ACC112 (cell line): ENCODE measurements around the gene PLAAT3.
A peak's percentile ranks its signal among the peaks of the same experiment; 100 is the strongest.
"Not testable (repeated sequence)": the region's sequence is repeated elsewhere in the genome, so short reads cannot be mapped to it uniquely, and the experiment has no call there.

Experiments
- H2AFZ ChIP-seq: fragments of 200-600 bp; sonication (generic); one replicate; pipeline ENCODE4 v1.6.0; 2017; ENCODE audit warnings: antibody characterized with exemption, low read length; ENCODE audit not compliant: unreplicated experiment
- H3K27ac ChIP-seq: fragments of 200-600 bp; sonication (generic); 2 replicates; pipeline ENCODE4 v1.5.1; 2014; ENCODE audit warnings: low read depth, mild to moderate bottlenecking, antibody characterized with exemption, low read length, moderate library complexity
- H3K27me3 ChIP-seq: fragments of 200-600 bp; sonication (generic); 2 replicates; pipeline ENCODE4 v1.6.1; 2014; ENCODE audit warnings: mild to moderate bottlenecking, antibody characterized with exemption, low read length, moderate library complexity, mixed read lengths; ENCODE audit not compliant: insufficient read depth
- H3K36me3 ChIP-seq: fragments of 200-600 bp; sonication (generic); 2 replicates; pipeline ENCODE4 v1.6.1; 2016; ENCODE audit warnings: mild to moderate bottlenecking, antibody characterized with exemption, low read length, moderate library complexity, mixed read lengths; ENCODE audit not compliant: insufficient read depth
- H3K4me1 ChIP-seq: fragments of 200-600 bp; sonication (generic); one replicate; pipeline ENCODE4 v1.6.1; 2016; ENCODE audit warnings: low read length, mixed read lengths; ENCODE audit not compliant: insufficient read depth, unreplicated experiment, control insufficient read depth
- H3K4me3 ChIP-seq: fragments of 200-600 bp; sonication (generic); 2 replicates; pipeline ENCODE4 v1.5.1; 2014; ENCODE audit warnings: mild to moderate bottlenecking, low read depth, low read length
- H3K79me2 ChIP-seq: fragments of 200-600 bp; sonication (generic); one replicate; pipeline ENCODE4 v1.6.0; 2016; ENCODE audit warnings: low read length; ENCODE audit not compliant: control insufficient read depth, unreplicated experiment, insufficient read depth

PLAAT3 gene

GRCh38 chr11:63614136-63614671, at the start of gene PLAAT3:
Gene PLAAT3 (minus strand): TSS chr11:63614433. CDS start chr11:63614014, 419 bp downstream.
- Histone ChIP-seq H3K4me3 (peak within 1 kb of the TSS; percentile 87), H3K27ac (no peak within 1 kb of the TSS), H3K4me1 (peaks cover 33% of the 10 kb centered on the region), H3K79me2 (peaks cover 14% of the 10 kb centered on the region), H3K36me3 (no peaks in the 10 kb centered on the region), H2AFZ (peak within 1 kb of the TSS; percentile 84), H3K27me3 (no peaks in the 10 kb centered on the region)

GRCh38 chr11:63663809-63664208, 49.6 kb upstream of the PLAAT3 start:
- Histone ChIP-seq H3K36me3 (no peaks in the 10 kb centered on the region; the same call in 1 of the 2 replicates), H3K27ac (peak overlapping the region; percentile 64), H3K27me3 (no peaks in the 10 kb centered on the region), H3K4me1 (peaks cover 50% of the 10 kb centered on the region), H3K4me3 (no peak overlapping the region; the same call in 1 of the 2 replicates), H3K79me2 (peaks cover 94% of the 10 kb centered on the region), H2AFZ (no peak overlapping the region)

- Histone ChIP-seq H3K79me2 (peaks cover 89% of the 10 kb centered on the region), H3K36me3 (peaks cover 7% of the 10 kb centered on the region), H3K27me3 (no peaks in the 10 kb centered on the region), H2AFZ (no peak overlapping the region), H3K4me1 (peaks cover 25% of the 10 kb centered on the region), H3K4me3 (no peak overlapping the region), H3K27ac (no peak overlapping the region)
These were observed 46.7 kb upstream of the PLAAT3 start for GRCh38 chr11:63660972-63661371.

GRCh38 chr11:63652671-63653070, 38.4 kb upstream of the PLAAT3 start:
- no peak overlapping the region for H2AFZ ChIP-seq
- H3K79me2 ChIP-seq = peaks cover 28% of the 10 kb centered on the region
- no peak overlapping the region for H3K4me3 ChIP-seq
- no peak overlapping the region for H3K27ac ChIP-seq
- peaks cover 29% of the 10 kb centered on the region for H3K36me3 ChIP-seq
- no peaks in the 10 kb centered on the region for H3K4me1 ChIP-seq
- no peaks in the 10 kb centered on the region for H3K27me3 ChIP-seq

GRCh38 chr11:63643205-63643604, 29.0 kb upstream of the PLAAT3 start:
- Histone ChIP-seq H3K79me2 (peaks cover 5% of the 10 kb centered on the region), H3K4me3 (no peak overlapping the region), H2AFZ (no peak overlapping the region), H3K27me3 (no peaks in the 10 kb centered on the region), H3K4me1 (no peaks in the 10 kb centered on the region), H3K27ac (no peak overlapping the region), H3K36me3 (peaks cover 40% of the 10 kb centered on the region)

- H3K4me3 ChIP-seq = 0 out of 2 replicates have a peak overlapping the region, but pooled peaks have one; percentile 12
- H3K36me3 ChIP-seq = peaks cover 34% of the 10 kb centered on the region
- peaks cover 9% of the 10 kb centered on the region for H3K79me2 ChIP-seq
- H3K27ac ChIP-seq = peak overlapping the region; percentile 33; the same call in 1 of the 2 replicates
- no peaks in the 10 kb centered on the region for H3K4me1 ChIP-seq
- H2AFZ ChIP-seq = no peak overlapping the region
- no peaks in the 10 kb centered on the region for H3K27me3 ChIP-seq
These were observed 27.5 kb upstream of the PLAAT3 start for GRCh38 chr11:63641727-63642126.

- Histone ChIP-seq H2AFZ (no peak overlapping the region), H3K4me1 (no peaks in the 10 kb centered on the region), H3K36me3 (peaks cover 36% of the 10 kb centered on the region), H3K27me3 (no peaks in the 10 kb centered on the region), H3K79me2 (peaks cover 9% of the 10 kb centered on the region), H3K27ac (no peak overlapping the region), H3K4me3 (no peak overlapping the region)
These were observed 25.1 kb upstream of the PLAAT3 start for GRCh38 chr11:63639199-63639832.

GRCh38 chr11:63638436-63638835, 24.2 kb upstream of the PLAAT3 start:
- not testable (repeated sequence) for H3K27me3 ChIP-seq, H3K27ac ChIP-seq, H3K4me1 ChIP-seq, H2AFZ ChIP-seq, H3K4me3 ChIP-seq, H3K79me2 ChIP-seq
- H3K36me3 ChIP-seq = peaks cover 34% of the 10 kb centered on the region

GRCh38 chr11:63635762-63636465, 21.7 kb upstream of the PLAAT3 start:
- H2AFZ ChIP-seq = no peak overlapping the region
- H3K27ac ChIP-seq = no peak overlapping the region
- no peaks in the 10 kb centered on the region for H3K4me1 ChIP-seq
- H3K79me2 ChIP-seq = peaks cover 3% of the 10 kb centered on the region
- no peaks in the 10 kb centered on the region for H3K27me3 ChIP-seq
- H3K36me3 ChIP-seq = peaks cover 32% of the 10 kb centered on the region
- no peak overlapping the region for H3K4me3 ChIP-seq

GRCh38 chr11:63629426-63629825, 15.2 kb upstream of the PLAAT3 start:
- no peaks in the 10 kb centered on the region for H3K27me3 ChIP-seq
- no peaks in the 10 kb centered on the region for H3K4me1 ChIP-seq
- no peak overlapping the region for H3K4me3 ChIP-seq
- H3K27ac ChIP-seq = no peak overlapping the region
- no peak overlapping the region for H2AFZ ChIP-seq
- peaks cover 37% of the 10 kb centered on the region for H3K36me3 ChIP-seq
- H3K79me2 ChIP-seq = no peaks in the 10 kb centered on the region
